GM12891 (cell line): ENCODE results near the gene GSTM4.
"Not testable (repeated sequence)": the region's sequence is repeated elsewhere in the genome, so short reads cannot be mapped to it uniquely, and the experiment has no call there.

Experiments
- POLR2A ChIP-seq: IDR thresholded peaks from 2 replicates; pipeline ENCODE4 v1.6.1; 2011; ENCODE audit warnings: low read depth, low read length, control low read depth
- POLR2AphosphoS5 ChIP-seq: IDR thresholded peaks from 2 replicates; pipeline ENCODE4 v1.6.1; 2011; ENCODE audit warnings: low read depth, low read length, control low read depth

GRCh38 chr1:109697861-109698260 is 42.0 kb downstream of the GSTM4 start:
- not testable (repeated sequence) for TF ChIP-seq POLR2AphosphoS5, POLR2A
